Measurements from ENCODE around the gene PROS1.
"Not testable (repeated sequence)": the region's sequence is repeated elsewhere in the genome, so short reads cannot be mapped to it uniquely, and the experiment has no call there.

PROS1 gene

DNA sequence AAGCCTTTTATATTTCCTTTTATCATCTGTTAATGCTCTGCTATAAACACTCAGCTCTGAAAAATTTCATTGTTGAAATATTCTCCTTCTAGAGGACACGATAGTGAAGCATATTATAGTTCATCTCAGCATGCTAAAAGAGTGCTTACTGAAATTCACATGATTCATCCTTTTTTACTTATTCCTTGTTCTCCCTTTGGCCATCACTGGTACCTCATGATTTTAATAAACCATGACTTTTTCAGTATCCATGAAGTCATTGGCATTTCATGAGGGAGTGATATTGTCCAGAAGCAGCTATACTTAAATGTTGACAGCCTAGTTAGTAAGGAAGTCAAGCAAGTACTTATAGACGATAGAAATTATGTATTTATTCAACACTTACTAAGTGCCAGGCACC, 112.7 kb downstream of the PROS1 start:
- DNase-seq, result no peak

DNA sequence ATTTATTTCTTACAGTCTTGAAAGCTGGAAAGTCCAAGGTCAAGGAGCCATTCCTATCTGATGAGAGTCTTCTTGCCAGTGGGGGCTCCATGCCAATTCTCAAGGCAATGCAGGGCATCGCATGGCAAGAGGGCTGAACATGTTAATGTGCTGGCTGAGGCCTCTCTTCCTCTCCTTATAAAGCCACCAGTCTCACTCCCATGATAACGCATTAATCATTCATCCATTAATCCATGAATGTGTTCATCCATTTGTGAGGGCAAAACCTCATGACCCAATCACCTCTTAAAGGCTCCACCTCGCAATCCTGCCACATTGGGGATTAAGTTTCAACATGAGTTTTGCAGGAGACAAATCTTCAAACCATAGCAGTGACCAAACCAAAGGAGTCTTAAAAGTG, 118.3 kb downstream of the PROS1 start:
- DNase-seq, result no peak

DNA sequence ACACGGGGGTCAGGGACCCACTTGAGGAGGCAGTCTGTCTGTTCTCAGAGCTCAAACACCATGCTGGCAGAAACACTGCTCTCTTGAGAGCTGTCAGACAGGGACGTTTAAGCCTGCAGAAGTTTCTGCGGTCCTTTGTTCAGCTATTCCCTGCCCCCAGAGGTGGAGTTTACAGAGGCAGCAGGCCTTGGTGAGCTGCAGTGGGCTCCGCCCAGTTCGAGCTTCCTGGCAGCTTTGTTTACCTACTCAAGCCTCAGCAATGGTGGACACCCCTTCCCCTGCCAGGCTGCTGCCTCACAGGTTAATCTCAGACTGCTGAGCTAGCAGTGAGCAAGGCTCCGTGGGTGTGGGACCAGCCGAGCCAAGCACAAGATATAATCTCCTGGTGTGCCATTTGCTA, 121.5 kb downstream of the PROS1 start:
- DNase-seq, result not testable (repeated sequence)

DNA sequence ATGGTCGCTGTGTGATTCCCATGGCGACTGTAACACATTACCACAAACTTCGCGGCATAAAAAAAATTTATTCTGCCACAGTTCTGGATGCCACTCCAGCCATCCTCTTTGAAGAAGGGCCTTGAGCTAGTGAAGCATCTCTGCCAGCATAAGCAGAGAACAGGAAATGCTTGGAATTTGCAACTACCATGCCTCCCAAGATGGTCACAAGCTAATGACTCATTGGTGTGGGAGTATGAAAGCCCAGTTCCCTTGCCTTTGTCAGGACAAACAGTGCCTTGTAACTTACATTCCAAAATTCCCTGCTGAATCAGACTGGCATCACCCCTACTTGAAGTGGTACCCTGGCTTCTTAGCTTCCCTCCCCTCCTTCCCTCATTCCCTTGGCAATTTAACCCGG, 129.7 kb downstream of the PROS1 start:
- DNase-seq, result no peak

DNA sequence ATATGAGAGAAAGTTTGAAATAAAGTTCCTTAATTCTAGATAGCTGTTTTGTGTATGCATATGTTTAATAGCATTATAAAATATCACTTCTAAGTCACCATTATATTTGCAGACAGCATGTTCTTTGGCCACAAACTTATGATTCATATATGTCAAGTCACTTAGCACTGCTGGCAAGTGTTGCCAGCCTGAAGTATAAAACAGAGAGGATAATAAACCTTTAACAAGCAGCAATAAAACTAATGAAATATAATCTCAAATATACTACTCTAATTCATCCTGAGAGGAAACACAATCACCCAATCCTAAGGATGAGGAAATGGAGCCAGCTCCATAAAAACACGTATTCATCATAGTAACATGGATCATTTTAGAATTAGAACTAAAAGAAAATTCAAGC, 134.5 kb downstream of the PROS1 start:
- DNase-seq, result peak; percentile 16
